Measurements from ENCODE around the gene ATP8A2.

The ATP8A2 gene

GRCh38 chr13:25753976-25754375 lies 382.2 kb downstream of the ATP8A2 start:
- H3K4me3 Mint-ChIP-seq: no peak overlapping the region
- no peaks in the 10 kb centered on the region for H3K36me3 Mint-ChIP-seq (ENCODE audit: low read depth)
- no peaks in the 10 kb centered on the region for H3K9me3 Mint-ChIP-seq
- H3K4me1 Mint-ChIP-seq: peaks cover 40% of the 10 kb centered on the region
- H3K27ac Mint-ChIP-seq: no peak overlapping the region
- peaks cover 2% of the 10 kb centered on the region for H3K27me3 Mint-ChIP-seq (ENCODE audit: low read depth, poor library complexity)
- no peak for DNase-seq
- TF ChIP-seq CTCF (IDR thresholded peaks at IDR 0.05): no peak

GRCh38 chr13:25756251-25756650 lies 384.5 kb downstream of the ATP8A2 start:
- peaks cover 2% of the 10 kb centered on the region for H3K27me3 Mint-ChIP-seq (ENCODE audit: low read depth, poor library complexity)
- H3K36me3 Mint-ChIP-seq (ENCODE audit: low read depth): no peaks in the 10 kb centered on the region

GRCh38 chr13:25756912-25757311 lies 385.1 kb downstream of the ATP8A2 start:
- no peaks in the 10 kb centered on the region for H3K36me3 Mint-ChIP-seq (ENCODE audit: low read depth)
- peak overlapping the region; percentile 44 for H3K27ac Mint-ChIP-seq
- DNase-seq: no peak
- TF ChIP-seq CTCF (IDR thresholded peaks at IDR 0.05): no peak
- H3K9me3 Mint-ChIP-seq: no peaks in the 10 kb centered on the region
- H3K27me3 Mint-ChIP-seq (ENCODE audit: low read depth, poor library complexity): peaks cover under 1% of the 10 kb centered on the region
- H3K4me1 Mint-ChIP-seq: peaks cover 49% of the 10 kb centered on the region
- H3K4me3 Mint-ChIP-seq: no peak overlapping the region

More at GRCh38 chr13:25756251-25756650, 384.5 kb downstream of the ATP8A2 start:
- Mint-ChIP-seq H3K9me3 (no peaks in the 10 kb centered on the region), H3K4me3 (no peak overlapping the region), H3K4me1 (peaks cover 49% of the 10 kb centered on the region), H3K27ac (no peak overlapping the region)
- TF ChIP-seq CTCF (IDR thresholded peaks at IDR 0.05): no peak
- no peak for DNase-seq

- TF ChIP-seq CTCF (IDR thresholded peaks at IDR 0.05): no peak
- H3K4me3 Mint-ChIP-seq: no peak overlapping the region
- DNase-seq: no peak
- peaks cover 32% of the 10 kb centered on the region for H3K4me1 Mint-ChIP-seq
- H3K27ac Mint-ChIP-seq: no peak overlapping the region
- peaks cover 3% of the 10 kb centered on the region for H3K27me3 Mint-ChIP-seq (ENCODE audit: low read depth, poor library complexity)
- no peaks in the 10 kb centered on the region for H3K36me3 Mint-ChIP-seq (ENCODE audit: low read depth)
- no peaks in the 10 kb centered on the region for H3K9me3 Mint-ChIP-seq
These were observed 389.3 kb downstream of the ATP8A2 start for GRCh38 chr13:25761041-25761440.

- DNase-seq: no peak
- Mint-ChIP-seq H3K36me3 (ENCODE audit: low read depth) (no peaks in the 10 kb centered on the region), H3K9me3 (no peaks in the 10 kb centered on the region), H3K4me1 (peaks cover 25% of the 10 kb centered on the region), H3K27ac (no peak overlapping the region), H3K4me3 (no peak overlapping the region), H3K27me3 (ENCODE audit: low read depth, poor library complexity) (peaks cover 3% of the 10 kb centered on the region)
- TF ChIP-seq CTCF (IDR thresholded peaks at IDR 0.05): no peak
These were observed 390.5 kb downstream of the ATP8A2 start for GRCh38 chr13:25762281-25762680.

GRCh38 chr13:25762795-25763377 lies 391.1 kb downstream of the ATP8A2 start:
- Mint-ChIP-seq H3K4me1 (peaks cover 19% of the 10 kb centered on the region), H3K27me3 (ENCODE audit: low read depth, poor library complexity) (peaks cover 3% of the 10 kb centered on the region), H3K36me3 (ENCODE audit: low read depth) (no peaks in the 10 kb centered on the region), H3K9me3 (no peaks in the 10 kb centered on the region), H3K4me3 (no peak overlapping the region), H3K27ac (no peak overlapping the region)
- no peak for DNase-seq
- TF ChIP-seq CTCF (IDR thresholded peaks at IDR 0.05): no peak

Data from nephron progenitor cell (in vitro differentiated cells).